ENCODE results near the gene NDUFC1. TPM values are rescaled to one million over a fixed set of nuclear protein-coding genes. Genes with fewer than 3 reads are reported as not detected.

The NDUFC1 gene
- total RNA-seq, 1 donor from 2014 or later = 222 TPM

DNA sequence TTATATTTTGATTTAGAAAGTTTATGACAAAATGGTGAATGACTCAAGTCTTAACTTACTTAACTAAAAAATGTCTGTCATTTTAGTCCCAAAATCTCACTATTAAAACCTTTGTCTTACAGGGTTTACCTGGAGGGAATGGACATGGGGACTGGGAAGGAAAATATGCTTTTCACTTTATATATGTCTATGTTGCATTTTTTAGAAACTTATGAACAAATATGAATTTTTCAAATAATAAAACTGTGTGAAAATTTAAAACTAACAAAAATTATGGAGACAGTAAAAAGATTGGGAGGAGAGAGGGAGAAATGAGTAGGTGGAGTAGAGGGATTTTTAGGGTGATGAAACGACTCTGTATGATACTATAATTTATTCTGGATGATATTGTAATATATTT lies 28.4 kb downstream of the NDUFC1 start:
- intact Hi-C loops (cut with micrococcal nuclease) = no loop called here
- Histone ChIP-seq H3K9me3 (replicated peaks) (no peaks in the 10 kb centered on the region), H3K36me3 (no peaks in the 10 kb centered on the region), H3K4me1 (no peaks in the 10 kb centered on the region), H3K4me3 (no peak overlapping the region), H3K27ac (replicated peaks) (no peak overlapping the region), H3K27me3 (ENCODE audit: low read depth) (peaks cover 44% of the 10 kb centered on the region)
- TF ChIP-seq, protein P1, sequence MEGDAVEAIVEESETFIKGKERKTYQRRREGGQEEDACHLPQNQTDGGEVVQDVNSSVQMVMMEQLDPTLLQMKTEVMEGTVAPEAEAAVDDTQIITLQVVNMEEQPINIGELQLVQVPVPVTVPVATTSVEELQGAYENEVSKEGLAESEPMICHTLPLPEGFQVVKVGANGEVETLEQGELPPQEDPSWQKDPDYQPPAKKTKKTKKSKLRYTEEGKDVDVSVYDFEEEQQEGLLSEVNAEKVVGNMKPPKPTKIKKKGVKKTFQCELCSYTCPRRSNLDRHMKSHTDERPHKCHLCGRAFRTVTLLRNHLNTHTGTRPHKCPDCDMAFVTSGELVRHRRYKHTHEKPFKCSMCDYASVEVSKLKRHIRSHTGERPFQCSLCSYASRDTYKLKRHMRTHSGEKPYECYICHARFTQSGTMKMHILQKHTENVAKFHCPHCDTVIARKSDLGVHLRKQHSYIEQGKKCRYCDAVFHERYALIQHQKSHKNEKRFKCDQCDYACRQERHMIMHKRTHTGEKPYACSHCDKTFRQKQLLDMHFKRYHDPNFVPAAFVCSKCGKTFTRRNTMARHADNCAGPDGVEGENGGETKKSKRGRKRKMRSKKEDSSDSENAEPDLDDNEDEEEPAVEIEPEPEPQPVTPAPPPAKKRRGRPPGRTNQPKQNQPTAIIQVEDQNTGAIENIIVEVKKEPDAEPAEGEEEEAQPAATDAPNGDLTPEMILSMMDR (IDR thresholded peaks at IDR 0.05; ENCODE audit: borderline replicate concordance) = no peak
- no peak for DNase-seq

DNA sequence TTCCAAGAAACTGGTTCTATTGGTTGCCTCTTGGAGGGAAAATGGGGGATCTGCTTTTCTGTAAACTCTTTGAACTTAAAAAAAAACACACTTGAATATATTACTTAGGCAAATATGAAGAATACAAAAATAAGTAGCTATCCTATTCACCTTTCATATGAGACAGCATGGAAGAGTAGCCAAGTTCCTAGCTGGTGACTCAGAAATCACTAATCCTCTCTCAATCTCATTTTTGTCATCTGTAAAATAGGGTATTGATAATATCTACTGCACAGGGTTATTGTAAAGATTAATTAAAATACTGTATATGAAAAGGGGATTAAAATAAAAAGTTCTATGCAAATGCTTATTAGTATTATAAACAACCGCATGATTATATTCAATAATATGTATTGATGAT lies 35.0 kb downstream of the NDUFC1 start:
- intact Hi-C loops (cut with micrococcal nuclease) = no loop called here
- no peak overlapping the region for H3K4me3 ChIP-seq
- H3K36me3 ChIP-seq = no peaks in the 10 kb centered on the region
- H3K4me1 ChIP-seq = peaks cover 21% of the 10 kb centered on the region
- TF ChIP-seq, protein P1 (IDR thresholded peaks at IDR 0.05; ENCODE audit: borderline replicate concordance) = no peak
- no peaks in the 10 kb centered on the region for H3K9me3 ChIP-seq (replicated peaks)
- no peak for DNase-seq
- H3K27me3 ChIP-seq (ENCODE audit: low read depth) = no peaks in the 10 kb centered on the region
- peak overlapping the region; percentile 71 for H3K27ac ChIP-seq (replicated peaks)

DNA sequence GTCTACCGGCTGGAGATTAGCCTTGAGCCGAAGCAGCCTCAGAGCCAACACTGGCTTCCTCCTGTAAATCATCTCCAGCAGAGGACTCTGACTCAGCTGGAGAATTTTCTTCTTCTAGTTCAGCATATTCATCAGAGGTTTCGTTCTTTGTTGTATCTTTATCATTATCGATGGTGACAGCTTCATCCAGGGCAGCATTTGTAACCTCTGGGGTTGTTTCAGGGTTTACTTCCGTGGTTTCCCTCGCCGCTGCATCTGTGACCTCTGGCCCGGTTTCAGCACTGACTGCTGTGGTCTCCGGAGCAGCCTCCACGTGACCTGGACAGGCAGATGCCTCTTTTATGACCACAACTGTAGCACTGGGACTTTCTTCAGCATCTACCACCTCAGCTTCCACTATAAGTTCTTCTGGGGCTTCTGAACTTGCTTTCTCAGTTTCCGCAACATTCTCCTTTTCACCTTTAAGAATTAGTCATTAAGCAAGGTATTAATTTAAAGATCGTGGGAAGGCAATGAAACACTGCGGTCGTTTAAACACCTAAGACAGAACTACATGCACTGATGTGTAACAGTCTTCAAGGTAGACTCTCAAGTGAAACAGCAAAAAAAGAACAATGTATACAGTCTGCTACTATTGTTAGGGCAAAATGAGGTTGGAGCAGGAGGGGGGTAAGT lies 35.6 kb downstream of the NDUFC1 start:
- H3K4me1 ChIP-seq = peaks cover 21% of the 10 kb centered on the region
- DNase-seq = peak; percentile 76
- H3K9me3 ChIP-seq (replicated peaks) = no peaks in the 10 kb centered on the region
- H3K27me3 ChIP-seq (ENCODE audit: low read depth) = no peaks in the 10 kb centered on the region
- intact Hi-C loops (cut with micrococcal nuclease) = no loop called here
- H3K36me3 ChIP-seq = no peaks in the 10 kb centered on the region
- peak overlapping the region; percentile 61 for H3K4me3 ChIP-seq
- peak overlapping the region; percentile 71 for H3K27ac ChIP-seq (replicated peaks)
- TF ChIP-seq, protein P1 (IDR thresholded peaks at IDR 0.05; ENCODE audit: borderline replicate concordance) = no peak

DNA sequence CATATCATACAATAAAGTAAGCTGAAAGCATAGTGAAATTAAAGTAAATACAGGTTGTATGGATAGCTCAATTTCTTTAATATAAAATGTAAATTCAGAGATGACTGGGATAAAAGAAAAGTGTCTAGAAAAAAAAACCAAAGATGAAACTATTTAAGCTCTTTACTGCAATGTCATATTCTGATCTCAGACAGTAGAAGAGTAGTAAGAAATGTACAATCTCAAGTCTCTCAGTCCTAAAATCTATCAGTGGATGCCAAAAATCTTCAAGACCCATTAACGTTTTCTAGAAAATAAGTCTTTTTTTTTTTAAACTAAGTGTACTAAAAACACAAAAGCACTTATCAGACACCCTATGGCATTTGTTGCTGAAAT lies 36.1 kb downstream of the NDUFC1 start:
- Histone ChIP-seq H3K27me3 (ENCODE audit: low read depth) (no peaks in the 10 kb centered on the region), H3K4me1 (peaks cover 21% of the 10 kb centered on the region), H3K36me3 (no peaks in the 10 kb centered on the region), H3K9me3 (replicated peaks) (no peaks in the 10 kb centered on the region), H3K4me3 (peak overlapping the region; percentile 61), H3K27ac (replicated peaks) (peak overlapping the region; percentile 71)
- TF ChIP-seq, protein P1 (IDR thresholded peaks at IDR 0.05; ENCODE audit: borderline replicate concordance) = no peak
- DNase-seq = no peak
- intact Hi-C loops (cut with micrococcal nuclease) = no loop called here

DNA sequence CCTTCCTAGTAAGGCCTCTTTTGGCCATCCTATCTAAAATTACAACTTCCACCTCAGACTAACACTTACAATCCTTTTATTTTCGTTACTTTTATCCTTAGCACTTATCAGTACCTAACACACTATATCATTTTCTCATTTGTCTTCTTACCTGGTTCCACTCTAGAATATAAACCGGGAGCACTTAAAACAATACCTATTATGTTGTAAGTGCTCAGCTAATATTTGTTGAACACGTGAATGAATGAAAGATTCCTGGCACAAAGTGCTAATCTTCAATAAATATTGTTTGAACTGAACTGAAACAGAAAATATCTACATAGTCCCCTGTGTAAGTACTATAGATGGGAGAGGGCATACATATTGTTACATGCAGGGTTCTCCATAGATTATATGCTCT lies 36.6 kb downstream of the NDUFC1 start:
- no peaks in the 10 kb centered on the region for H3K27me3 ChIP-seq (ENCODE audit: low read depth)
- no peak overlapping the region for H3K27ac ChIP-seq (replicated peaks)
- intact Hi-C loops (cut with micrococcal nuclease) = no loop called here
- TF ChIP-seq, protein P1 (IDR thresholded peaks at IDR 0.05; ENCODE audit: borderline replicate concordance) = no peak
- H3K4me1 ChIP-seq = peaks cover 21% of the 10 kb centered on the region
- no peaks in the 10 kb centered on the region for H3K9me3 ChIP-seq (replicated peaks)
- no peak for DNase-seq
- H3K36me3 ChIP-seq = no peaks in the 10 kb centered on the region
- no peak overlapping the region for H3K4me3 ChIP-seq

All from left ventricle myocardium inferior (tissue), 1 donor.